HepG2 (cell line): ENCODE measurements around the gene ILRUN. TPM values are rescaled to one million over a fixed set of nuclear protein-coding genes. Genes with fewer than 3 reads are reported as not detected.
A peak's percentile ranks its signal among the peaks of the same experiment; 100 is the strongest.

Source experiments
- BRCA1 ChIP-seq: sonication (generic); formaldehyde crosslinking; IDR thresholded peaks from 2 replicates; pipeline ENCODE4 v1.4.0; 2020; ENCODE audit warnings: missing genetic modification reagents
- CENPX ChIP-seq: sonication (generic); formaldehyde crosslinking; IDR thresholded peaks from 2 replicates; pipeline ENCODE4 v1.9.0; 2021; ENCODE audit warnings: mild to moderate bottlenecking, missing genetic modification reagents, moderate library complexity
- DDIT3 ChIP-seq: sonication (generic); formaldehyde crosslinking; IDR thresholded peaks from 2 replicates; pipeline ENCODE4 v1.4.0; 2020; ENCODE audit warnings: mild to moderate bottlenecking, missing genetic modification reagents
- DMAP1 ChIP-seq: IDR thresholded peaks from 2 replicates; pipeline ENCODE4 v1.6.1; 2016
- ETV5 ChIP-seq: IDR thresholded peaks from 2 replicates; pipeline ENCODE4 v1.6.1; 2018; ENCODE audit warnings: missing biosample characterization, missing genetic modification reagents, inconsistent platforms, borderline replicate concordance
- FOXA3 ChIP-seq: IDR thresholded peaks from 2 replicates; pipeline ENCODE4 v1.6.1; 2016; ENCODE audit warnings: missing genetic modification reagents, missing compliant biosample characterization
- HDAC2 ChIP-seq: sonication (generic); formaldehyde crosslinking; IDR thresholded peaks from 2 replicates; pipeline ENCODE4 v1.4.0; 2020; ENCODE audit warnings: missing genetic modification reagents
- HOXA3 ChIP-seq: sonication (generic); formaldehyde crosslinking; IDR thresholded peaks from 2 replicates; pipeline ENCODE4 v1.5.0; 2020; ENCODE audit warnings: missing genetic modification reagents
- IRX3 ChIP-seq: sonication (generic); formaldehyde crosslinking; IDR thresholded peaks from 2 replicates; pipeline ENCODE4 v1.8.1; 2023; ENCODE audit warnings: mild to moderate bottlenecking, low read depth, missing genetic modification reagents, borderline replicate concordance
- ISL2 ChIP-seq: sonication (generic); formaldehyde crosslinking; IDR thresholded peaks from 2 replicates; pipeline ENCODE4 v1.5.0; 2020; ENCODE audit warnings: missing genetic modification reagents
- MEF2D ChIP-seq: sonication (generic); formaldehyde crosslinking; IDR thresholded peaks from 2 replicates; pipeline ENCODE4 v1.5.1; 2020; ENCODE audit warnings: mild to moderate bottlenecking, missing genetic modification reagents
- NR0B2 ChIP-seq: sonication (generic); formaldehyde crosslinking; IDR thresholded peaks from 2 replicates; pipeline ENCODE4 v1.4.0; 2020; ENCODE audit warnings: mild to moderate bottlenecking, missing genetic modification reagents
- NR2F1 ChIP-seq, 2 experiments: fragments of 450-650 bp in 1 of 2; formaldehyde crosslinking in 1 of 2; IDR thresholded peaks; 2 replicates each; pipeline versions ENCODE4 v1.5.0 to v1.6.1; 2016 to 2020; ENCODE audit warnings: mild to moderate bottlenecking in 1 of 2, missing compliant biosample characterization in 1 of 2, missing genetic modification reagents in 1 of 2, moderate library complexity in 1 of 2
- NR3C1 ChIP-seq: sonication (generic); formaldehyde crosslinking; IDR thresholded peaks from 2 replicates; pipeline ENCODE4 v1.4.0; 2020; ENCODE audit warnings: missing genetic modification reagents
- PAWR ChIP-seq: sonication (generic); formaldehyde crosslinking; IDR thresholded peaks from 2 replicates; pipeline ENCODE4 v1.4.0; 2020; ENCODE audit warnings: missing genetic modification reagents, mild to moderate bottlenecking, borderline replicate concordance
- PAX8 ChIP-seq: sonication (generic); formaldehyde crosslinking; IDR thresholded peaks from 2 replicates; pipeline ENCODE4 v1.8.0; 2022; ENCODE audit warnings: mild to moderate bottlenecking, missing genetic modification reagents, borderline replicate concordance
- REPIN1 ChIP-seq: sonication (generic); formaldehyde crosslinking; IDR thresholded peaks from 2 replicates; pipeline ENCODE4 v1.8.0; 2022; ENCODE audit warnings: missing genetic modification reagents, low read depth, mild to moderate bottlenecking, borderline replicate concordance
- UBTF ChIP-seq: sonication (generic); formaldehyde crosslinking; IDR thresholded peaks from 2 replicates; pipeline ENCODE4 v1.4.0; 2020; ENCODE audit warnings: mild to moderate bottlenecking, missing genetic modification reagents
- YY1 ChIP-seq: IDR thresholded peaks from 2 replicates; pipeline ENCODE4 v1.6.1; 2011; ENCODE audit warnings: low read length, low read depth, moderate library complexity, mild to moderate bottlenecking; ENCODE audit not compliant: insufficient read depth, insufficient replicate concordance
- ZNF12 ChIP-seq: sonication (generic); formaldehyde crosslinking; IDR thresholded peaks from 2 replicates; pipeline ENCODE4 v1.5.0; 2020; ENCODE audit warnings: missing genetic modification reagents
- ZNF280B ChIP-seq: sonication (generic); formaldehyde crosslinking; IDR thresholded peaks from 2 replicates; pipeline ENCODE4 v1.5.0; 2020; ENCODE audit warnings: missing genetic modification reagents, mild to moderate bottlenecking, borderline replicate concordance
- ZNF367 ChIP-seq: sonication (generic); formaldehyde crosslinking; IDR thresholded peaks from 2 replicates; pipeline ENCODE4 v1.4.0; 2020; ENCODE audit warnings: missing genetic modification reagents, borderline replicate concordance
- ZNF382 ChIP-seq: sonication (generic); formaldehyde crosslinking; IDR thresholded peaks from 2 replicates; pipeline ENCODE4 v1.5.0; 2020; ENCODE audit warnings: missing genetic modification reagents, mild to moderate bottlenecking, borderline replicate concordance
- ZNF451 ChIP-seq: sonication (generic); formaldehyde crosslinking; IDR thresholded peaks from 2 replicates; pipeline ENCODE4 v1.5.0; 2020; ENCODE audit warnings: mild to moderate bottlenecking, missing genetic modification reagents
- ZSCAN20 ChIP-seq: sonication (generic); formaldehyde crosslinking; IDR thresholded peaks from 2 replicates; pipeline ENCODE4 v1.4.0; 2020; ENCODE audit warnings: missing genetic modification reagents, mild to moderate bottlenecking, borderline replicate concordance
- polyA plus RNA-seq, 8 experiments: library from polyadenylated mRNA; depleted of rRNA in 3 of 8; stranded (reverse) in 7 of 8; unstranded in 1 of 8; fragments of >200 nt; fragmentation: Illumina TruSeq in 4 of 8; extraction: Trizol in 4 of 8; gene quantifications; 2 replicates each; pipeline versions ENCODE4 v1.2.1 to v1.2.3, GENCODE V29; 2011 to 2016; ENCODE audit warnings: low read depth in 4 of 8, missing spikeins in 1 of 8, mixed read lengths in 1 of 8; ENCODE audit not compliant: insufficient read depth in 1 of 8
- total RNA-seq, 5 experiments: library from RNA; depleted of rRNA; stranded (reverse); fragments of >200 nt; fragmentation: Illumina TruSeq; extraction: Trizol; gene quantifications; 2 replicates each; pipeline ENCODE4 v1.2.3, GENCODE V29; 2016; ENCODE audit warnings: low read depth in 1 of 5

The ILRUN gene
- total and polyA plus RNA-seq, 2 of the 13 experiments (the other 11 are each of a cell fraction or from before 2014, with no cell fraction given), result 45.5 to 66.6 TPM

DNA sequence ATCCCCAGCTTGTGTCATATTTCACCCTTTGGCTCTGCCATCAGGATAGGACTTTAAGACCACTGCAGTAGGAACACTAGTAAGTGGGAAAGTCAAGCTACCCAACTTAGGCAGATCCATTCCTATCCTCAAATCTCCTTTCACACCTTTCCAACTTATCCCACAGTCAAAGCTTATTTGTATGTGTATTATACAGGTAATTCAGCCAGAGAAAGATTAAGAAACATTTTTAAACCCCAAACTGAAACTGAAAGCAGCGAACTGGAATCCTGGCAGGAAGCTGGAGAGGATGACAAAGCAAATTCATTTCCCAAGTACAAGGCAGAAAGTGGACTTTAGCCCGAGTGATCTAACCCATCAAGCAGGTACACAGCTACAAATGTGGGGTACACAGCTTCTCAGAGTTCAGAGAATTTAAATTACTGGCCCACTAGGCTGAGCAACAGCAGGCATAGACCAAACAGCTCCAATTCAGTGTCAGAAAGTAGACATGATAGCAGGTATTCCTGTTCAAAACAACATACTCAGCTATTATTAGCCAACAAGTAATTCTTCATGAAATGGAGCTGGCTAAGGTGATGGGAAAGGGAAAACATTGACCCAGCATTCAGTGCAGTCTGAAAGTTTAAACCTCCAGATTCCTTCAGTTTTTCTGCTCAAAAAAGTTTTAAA is 39.1 kb downstream of the ILRUN start (continued):
- TF ChIP-seq NR3C1 (no peak), ZNF367 (CRISPR knock-in tag) (no peak), ETV5 (peak; percentile 88), ZNF280B (CRISPR knock-in tag) (no peak), IRX3 (no peak), ZSCAN20 (no peak), CENPX (CRISPR knock-in tag) (no peak), UBTF (no peak), DDIT3 (CRISPR knock-in tag) (no peak), FOXA3 (CRISPR knock-in tag) (peak; percentile 79; the same call in 1 of the 2 replicates), NR2F1 (CRISPR knock-in tag; IDR thresholded peaks at IDR 0.05) (0 out of 4 replicates have a peak, but pooled peaks of 1 of the 2 experiments have one; percentile 12), ZNF12 (CRISPR knock-in tag) (peak; percentile 23; the same call in 1 of the 2 replicates), ZNF451 (CRISPR knock-in tag) (no peak), ISL2 (CRISPR knock-in tag) (peak; percentile 21; the same call in 1 of the 2 replicates), MEF2D (peak; percentile 77), HOXA3 (CRISPR knock-in tag) (peak; percentile 76), NR0B2 (no peak), PAX8 (CRISPR knock-in tag) (no peak), REPIN1 (CRISPR knock-in tag) (no peak), PAWR (no peak), ZNF382 (CRISPR knock-in tag) (no peak), BRCA1 (no peak; the same call in 1 of the 2 replicates), HDAC2 (peak; percentile 87), YY1 (no peak), DMAP1 (CRISPR knock-in tag) (peak; percentile 82)
